Thymus (tissue), 11 donors: ENCODE data around the gene NBEA. TPM values are rescaled to one million over a fixed set of nuclear protein-coding genes. Genes with fewer than 3 reads are reported as not detected.

Experiments used
- DNase-seq, 9 donors: peaks; one replicate each; pipeline ENCODE4 v3.0.0-alpha.2; 2013; ENCODE audit warnings: low spot score in 9 of 9, low read depth in 6 of 9, missing footprints in 1 of 9
- H3K27ac ChIP-seq, 2 donors: one replicate each; pipeline ENCODE4 v1.5.1; 2013; ENCODE audit warnings: control low read depth in 1 of 2, low read depth in 1 of 2, low read length in 1 of 2, mild to moderate bottlenecking in 1 of 2, moderate library complexity in 1 of 2
- H3K27me3 ChIP-seq, 2 donors: one replicate each; pipeline ENCODE4 v1.5.1; 2013; ENCODE audit warnings: low read length in 1 of 2; ENCODE audit not compliant: control insufficient read depth in 2 of 2, insufficient read depth in 1 of 2
- H3K36me3 ChIP-seq, 2 donors: one replicate each; pipeline ENCODE4 v1.5.1; 2013; ENCODE audit warnings: low read length in 1 of 2, mild to moderate bottlenecking in 1 of 2, moderate library complexity in 1 of 2; ENCODE audit not compliant: control insufficient read depth in 2 of 2, insufficient read depth in 2 of 2
- H3K4me1 ChIP-seq, 2 donors: one replicate each; pipeline ENCODE4 v1.5.1; 2013; ENCODE audit warnings: low read length in 2 of 2; ENCODE audit not compliant: control insufficient read depth in 2 of 2, insufficient read depth in 2 of 2
- H3K4me3 ChIP-seq, 2 donors: one replicate each; pipeline ENCODE4 v1.5.1; 2013; ENCODE audit warnings: low read length in 2 of 2, control low read depth in 1 of 2, mild to moderate bottlenecking in 1 of 2
- H3K9me3 ChIP-seq, 2 donors: one replicate each; pipeline ENCODE4 v1.5.1; 2013; ENCODE audit warnings: low read length in 1 of 2, mild to moderate bottlenecking in 1 of 2; ENCODE audit not compliant: control insufficient read depth in 2 of 2, insufficient read depth in 1 of 2
- WGBS: extraction: QIAGEN DNeasy Blood & Tissue Kit; methylation state at CpG from one replicate; pipeline ENCODE4 v1.1.7; 2013; 5-methylcytosine and 5-hydroxymethylcytosine counted together
- polyA plus RNA-seq: library from polyadenylated mRNA; stranded (reverse); fragments of 200-250 nt; gene quantifications from one replicate; pipeline ENCODE4 v1.2.3, GENCODE V29; 2013
- total RNA-seq: library from RNA; stranded (reverse); fragments of 120-200 nt; gene quantifications from one replicate; pipeline ENCODE4 v1.2.4, GENCODE V29; 2013
- donor health status: healthy.

NBEA gene
- total and polyA plus RNA-seq, 2 donors, result 4.1 to 6.8 TPM

DNA sequence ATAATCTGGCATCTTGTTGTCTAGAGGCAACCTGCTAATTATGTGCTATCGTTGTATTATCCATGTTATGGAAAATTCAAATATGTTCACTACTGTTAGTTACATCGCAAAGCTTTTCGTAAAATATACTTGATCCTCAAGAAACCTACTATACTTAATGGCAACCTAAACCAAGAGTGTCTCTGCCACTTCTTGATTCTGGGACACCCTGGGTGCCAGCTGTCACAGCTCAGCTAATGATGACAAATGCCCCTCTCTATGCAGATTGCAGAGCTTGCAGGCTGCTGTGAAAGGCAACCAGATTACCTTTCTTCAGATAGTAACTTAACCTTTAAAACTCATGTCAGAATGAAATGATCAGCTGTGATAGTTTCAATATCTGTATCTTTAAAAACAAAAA, 543.4 kb downstream of the NBEA start:
- 96% methylated on average over 3 of the region's 3 CpGs for WGBS
- Histone ChIP-seq H3K9me3 (no peaks in the 10 kb centered on the region), H3K4me1 (no peaks in the 10 kb centered on the region), H3K27me3 (peaks cover 0 to 3% of the 10 kb centered on the region in 2 donors), H3K4me3 (no peak overlapping the region), H3K27ac (no peak overlapping the region), H3K36me3 (no peaks in the 10 kb centered on the region)
- DNase-seq, result no peak

DNA sequence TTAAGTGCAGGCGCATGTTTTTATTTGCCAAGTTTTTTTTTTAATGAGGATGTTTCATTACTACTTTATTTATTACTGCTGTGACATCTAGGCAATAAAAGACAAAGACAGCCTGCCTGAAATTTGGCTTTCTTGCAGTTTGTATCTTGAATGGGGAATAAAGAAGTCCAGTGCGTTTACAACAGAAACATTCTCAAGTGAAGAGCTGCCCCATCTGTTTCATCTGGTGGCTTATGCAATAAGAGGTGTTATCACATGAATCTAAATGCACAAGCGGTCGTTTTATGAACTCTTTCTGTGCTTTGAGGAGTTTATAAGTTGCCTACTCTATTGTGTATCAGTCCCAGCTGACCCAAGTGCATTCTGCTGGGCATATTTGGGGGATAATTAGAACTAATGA, 547.0 kb downstream of the NBEA start:
- WGBS, result 95% methylated on average over 4 of the region's 4 CpGs
- H3K27me3 ChIP-seq, result no peaks in the 10 kb centered on the region
- no peak overlapping the region for H3K4me3 ChIP-seq
- no peak overlapping the region for H3K27ac ChIP-seq
- H3K9me3 ChIP-seq, result no peaks in the 10 kb centered on the region
- no peaks in the 10 kb centered on the region for H3K4me1 ChIP-seq
- H3K36me3 ChIP-seq, result no peaks in the 10 kb centered on the region
- no peak for DNase-seq

DNA sequence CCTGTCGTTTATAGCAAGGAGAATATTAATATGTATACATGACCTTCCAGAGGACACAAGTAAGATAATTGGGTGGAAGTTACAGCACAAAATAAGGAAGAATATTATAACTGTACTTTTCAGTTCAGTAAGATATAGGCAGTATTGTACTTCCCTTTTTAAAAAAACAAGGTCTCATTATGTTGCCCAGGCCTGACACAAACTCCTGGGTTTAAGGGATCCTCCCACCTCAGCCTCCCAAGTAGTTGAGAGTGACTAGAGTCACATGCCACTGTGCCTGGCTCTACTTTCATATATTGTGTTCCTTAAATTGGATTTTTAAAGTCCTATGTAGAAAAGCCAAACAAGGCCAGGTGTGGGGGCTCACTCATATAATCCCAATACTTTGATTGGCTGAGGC, 553.9 kb downstream of the NBEA start:
- H3K9me3 ChIP-seq, result no peaks in the 10 kb centered on the region
- H3K27ac ChIP-seq, result no peak overlapping the region
- DNase-seq, result no peak
- WGBS, result 90% methylated on average over 1 of the region's 1 CpG
- H3K4me3 ChIP-seq, result no peak overlapping the region
- H3K4me1 ChIP-seq, result no peaks in the 10 kb centered on the region
- H3K27me3 ChIP-seq, result no peaks in the 10 kb centered on the region
- no peaks in the 10 kb centered on the region for H3K36me3 ChIP-seq

- H3K4me3 ChIP-seq, result no peak overlapping the region
- no peak overlapping the region for H3K27ac ChIP-seq
- WGBS, result 98% methylated on average over 2 of the region's 2 CpGs
- H3K36me3 ChIP-seq, result no peaks in the 10 kb centered on the region
- H3K4me1 ChIP-seq, result no peaks in the 10 kb centered on the region
- H3K27me3 ChIP-seq, result no peaks in the 10 kb centered on the region
- no peaks in the 10 kb centered on the region for H3K9me3 ChIP-seq
- no peak for DNase-seq
Measured at GRCh38 chr13:35496761-35497386, 554.8 kb downstream of the NBEA start.

GRCh38 chr13:35498231-35498630, 556.2 kb downstream of the NBEA start:
- DNase-seq, result no peak
- Histone ChIP-seq H3K27ac (no peak overlapping the region), H3K4me1 (no peaks in the 10 kb centered on the region), H3K27me3 (no peaks in the 10 kb centered on the region), H3K4me3 (no peak overlapping the region), H3K9me3 (no peaks in the 10 kb centered on the region), H3K36me3 (no peaks in the 10 kb centered on the region)

DNA sequence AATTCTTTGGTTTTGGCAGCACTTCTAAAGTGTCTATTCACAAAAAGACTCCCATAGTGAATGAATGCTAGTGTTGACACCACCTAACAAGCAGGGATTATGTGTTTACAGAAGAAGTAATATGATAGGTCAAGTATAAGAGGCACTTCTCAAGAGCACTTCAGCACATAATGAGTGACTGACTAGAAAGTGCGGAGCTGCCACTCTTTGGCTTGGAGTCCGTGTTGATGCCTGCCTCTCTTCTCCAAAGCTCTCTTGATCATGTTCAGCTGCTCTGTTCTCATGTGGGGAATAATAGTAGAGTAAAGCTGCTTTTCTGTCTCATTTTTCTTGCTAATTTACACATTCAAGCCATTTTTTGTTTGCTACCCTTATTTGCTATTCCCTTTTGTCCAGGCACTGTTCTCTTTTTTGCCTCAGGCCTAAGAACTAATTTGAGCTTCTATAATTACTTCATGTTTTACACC, 557.2 kb downstream of the NBEA start:
- 86% methylated on average over 2 of the region's 2 CpGs for WGBS
- Histone ChIP-seq H3K4me1 (no peaks in the 10 kb centered on the region), H3K9me3 (no peaks in the 10 kb centered on the region), H3K27ac (no peak overlapping the region), H3K36me3 (no peaks in the 10 kb centered on the region), H3K4me3 (no peak overlapping the region), H3K27me3 (no peaks in the 10 kb centered on the region)
- DNase-seq, result no peak

GRCh38 chr13:35499676-35500075, 557.6 kb downstream of the NBEA start:
- DNase-seq, result no peak
- 98% methylated on average over 4 of the region's 4 CpGs for WGBS
- no peaks in the 10 kb centered on the region for H3K9me3 ChIP-seq
- no peaks in the 10 kb centered on the region for H3K36me3 ChIP-seq
- H3K4me3 ChIP-seq, result no peak overlapping the region
- no peaks in the 10 kb centered on the region for H3K4me1 ChIP-seq
- no peak overlapping the region for H3K27ac ChIP-seq
- H3K27me3 ChIP-seq, result no peaks in the 10 kb centered on the region

DNA sequence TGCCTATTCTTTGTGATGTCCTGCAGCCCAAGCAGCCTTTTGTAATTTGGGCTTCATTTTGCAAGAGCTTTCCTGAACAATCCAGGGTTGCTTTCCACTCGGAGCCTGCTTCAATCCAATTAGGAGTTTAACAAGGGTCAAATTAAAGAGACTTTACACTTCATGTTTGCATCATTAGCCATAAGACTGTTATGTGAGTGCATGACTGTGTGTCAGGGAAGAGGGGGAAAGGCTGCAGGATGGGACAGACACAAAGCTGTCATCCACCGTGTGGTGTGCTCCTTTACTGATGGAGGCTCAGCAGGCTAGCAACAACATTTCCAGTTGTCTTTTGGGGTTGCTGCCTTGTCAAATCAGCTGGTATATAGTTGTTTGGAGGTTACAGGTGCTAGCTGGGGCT, 558.1 kb downstream of the NBEA start:
- Histone ChIP-seq H3K36me3 (no peaks in the 10 kb centered on the region), H3K4me3 (no peak overlapping the region), H3K27ac (no peak overlapping the region), H3K9me3 (no peaks in the 10 kb centered on the region), H3K4me1 (no peaks in the 10 kb centered on the region), H3K27me3 (no peaks in the 10 kb centered on the region)
- WGBS, result 96% methylated on average over 2 of the region's 2 CpGs
- no peak for DNase-seq

GRCh38 chr13:35501661-35502235, 559.7 kb downstream of the NBEA start:
- 96% methylated on average over 6 of the region's 6 CpGs for WGBS
- H3K27ac ChIP-seq, result no peak overlapping the region
- H3K27me3 ChIP-seq, result no peaks in the 10 kb centered on the region
- H3K36me3 ChIP-seq, result no peaks in the 10 kb centered on the region
- H3K4me1 ChIP-seq, result no peaks in the 10 kb centered on the region
- no peaks in the 10 kb centered on the region for H3K9me3 ChIP-seq
- no peak for DNase-seq
- no peak overlapping the region for H3K4me3 ChIP-seq
